ENCODE results near the gene FAM174C.
"Not testable (repeated sequence)": the region's sequence is repeated elsewhere in the genome, so short reads cannot be mapped to it uniquely, and the experiment has no call there.

The FAM174C gene

DNA sequence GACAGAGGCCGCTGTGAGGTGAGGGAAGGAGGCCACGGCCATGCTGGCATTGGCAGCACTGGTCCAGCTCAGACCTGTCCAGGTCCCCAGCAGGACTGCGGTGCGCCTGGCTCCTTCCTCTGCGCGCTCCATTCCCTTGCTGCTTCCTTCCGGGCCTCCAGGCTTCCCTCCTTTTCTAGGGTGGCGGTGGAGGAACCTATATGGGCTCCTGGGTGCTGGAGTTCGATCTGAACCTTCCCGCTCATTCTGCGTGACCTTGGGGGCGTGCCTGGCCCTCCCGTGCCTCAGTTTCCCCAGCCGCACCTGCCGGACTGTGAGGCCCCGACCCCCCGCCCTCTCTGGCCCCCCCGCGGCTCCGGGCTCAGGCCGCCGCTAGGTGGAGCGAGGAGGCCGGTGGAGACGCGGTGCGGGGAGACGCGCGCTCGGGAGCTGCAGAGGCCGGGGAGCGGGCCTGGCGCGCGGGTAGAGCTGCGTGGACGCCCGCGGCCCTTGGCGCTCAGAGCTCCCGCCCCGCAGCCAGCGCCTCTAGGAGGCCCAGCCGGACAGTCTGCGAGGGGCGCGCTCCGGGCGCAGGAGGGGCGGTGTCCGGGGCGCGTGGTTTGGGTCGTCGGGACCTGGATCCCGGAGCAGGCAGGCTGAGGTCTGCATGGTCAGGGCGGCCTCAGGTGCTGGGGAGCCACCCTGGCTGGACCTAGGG, 40.3 kb downstream of the FAM174C start:
- 6% methylated on average over 48 of the region's 58 CpGs for WGBS (ENCODE audit: insufficient coverage)
- H3K4me1 ChIP-seq (ENCODE audit: control extremely low read depth in 1 of 4, control insufficient read depth in 4 of 4, insufficient read depth in 4 of 4, low read length in 3 of 4) = peaks cover 0 to 9% (median 7%) of the 10 kb centered on the region in 4 experiments
- H3K36me3 ChIP-seq (ENCODE audit: control insufficient read depth in 4 of 4, insufficient read depth in 4 of 4, low read length in 3 of 4) = no peaks in the 10 kb centered on the region
- ChIA-PET POLR2A (interaction anchor here (0.6 to 1.2 kb wide), 3 partner anchors 9 to 90 kb away, joined by 3 to 7 read pairs (median 3); no protein-coding TSS in a partner anchor), CTCF (interaction anchor here (0.6 to 5.8 kb wide), 18 partner anchors 9 to 115 kb away, joined by 3 to 33 read pairs (median 3); a partner anchor contains a TSS)
- no peak overlapping the region for H3K27ac ChIP-seq (ENCODE audit: insufficient read depth in 1 of 2, low read depth in 1 of 2, low read length in 2 of 2, poor library complexity in 1 of 2, severe bottlenecking in 2 of 2)
- DNase-seq = peak; percentile 27 to 31 (median 28)
- peak overlapping the region in 2 of 7 experiments; percentile 55 to 59 for H3K4me3 ChIP-seq (ENCODE audit: control insufficient read depth in 1 of 7, extremely low read depth in 1 of 7, insufficient read depth in 4 of 7, low read depth in 2 of 7, low read length in 6 of 7)
- H3K9me3 ChIP-seq (ENCODE audit: control extremely low read depth in 1 of 5, control insufficient read depth in 4 of 5, insufficient read depth in 2 of 5, low read depth in 1 of 5, low read length in 4 of 5) = no peaks in the 10 kb centered on the region
- peaks cover 5 to 37% (median 13%) of the 10 kb centered on the region in 5 experiments for H3K27me3 ChIP-seq (replicated peaks in 2 of 5; ENCODE audit: control insufficient read depth in 4 of 5, insufficient read depth in 5 of 5, low read length in 4 of 5)

DNA sequence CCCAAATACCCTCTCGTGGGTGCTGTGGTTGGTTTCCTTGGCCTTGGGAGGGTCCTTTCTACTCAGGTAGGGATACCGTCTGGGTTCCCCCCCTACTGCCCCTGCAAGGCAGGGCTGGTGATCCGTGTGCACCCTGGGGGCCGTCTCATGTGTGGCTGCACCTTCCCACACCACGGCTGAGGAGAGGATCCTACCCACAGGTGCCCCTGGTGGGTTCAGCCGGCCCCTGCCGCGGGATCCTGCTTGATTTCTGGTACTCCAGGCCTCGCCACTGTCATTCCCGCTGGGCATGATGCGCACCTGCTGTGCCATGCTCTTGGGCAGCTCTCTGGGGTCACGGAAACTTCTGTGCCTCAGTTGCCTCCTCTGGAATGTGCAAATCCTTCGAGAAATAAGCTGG, 41.1 kb downstream of the FAM174C start:
- Histone ChIP-seq H3K27ac (ENCODE audit: insufficient read depth in 1 of 2, low read depth in 1 of 2, low read length in 2 of 2, poor library complexity in 1 of 2, severe bottlenecking in 2 of 2) (no peak overlapping the region), H3K4me3 (ENCODE audit: control insufficient read depth in 1 of 7, extremely low read depth in 1 of 7, insufficient read depth in 4 of 7, low read depth in 2 of 7, low read length in 6 of 7) (no peak overlapping the region), H3K27me3 (replicated peaks in 2 of 5; ENCODE audit: control insufficient read depth in 4 of 5, insufficient read depth in 5 of 5, low read length in 4 of 5) (peaks cover 5 to 37% (median 13%) of the 10 kb centered on the region in 5 experiments), H3K4me1 (ENCODE audit: control extremely low read depth in 1 of 4, control insufficient read depth in 4 of 4, insufficient read depth in 4 of 4, low read length in 3 of 4) (peaks cover 0 to 9% (median 7%) of the 10 kb centered on the region in 4 experiments), H3K36me3 (ENCODE audit: control insufficient read depth in 4 of 4, insufficient read depth in 4 of 4, low read length in 3 of 4) (no peaks in the 10 kb centered on the region), H3K9me3 (ENCODE audit: control extremely low read depth in 1 of 5, control insufficient read depth in 4 of 5, insufficient read depth in 2 of 5, low read depth in 1 of 5, low read length in 4 of 5) (no peaks in the 10 kb centered on the region)
- DNase-seq = no peak
- WGBS (ENCODE audit: insufficient coverage) = 80% methylated on average over 11 of the region's 13 CpGs
- POLR2A ChIA-PET = no interaction called here
- CTCF ChIA-PET = interaction anchor here (0.8 to 5.8 kb wide), 8 partner anchors 11 to 87 kb away, joined by 3 to 33 read pairs (median 4); a partner anchor contains a TSS

DNA sequence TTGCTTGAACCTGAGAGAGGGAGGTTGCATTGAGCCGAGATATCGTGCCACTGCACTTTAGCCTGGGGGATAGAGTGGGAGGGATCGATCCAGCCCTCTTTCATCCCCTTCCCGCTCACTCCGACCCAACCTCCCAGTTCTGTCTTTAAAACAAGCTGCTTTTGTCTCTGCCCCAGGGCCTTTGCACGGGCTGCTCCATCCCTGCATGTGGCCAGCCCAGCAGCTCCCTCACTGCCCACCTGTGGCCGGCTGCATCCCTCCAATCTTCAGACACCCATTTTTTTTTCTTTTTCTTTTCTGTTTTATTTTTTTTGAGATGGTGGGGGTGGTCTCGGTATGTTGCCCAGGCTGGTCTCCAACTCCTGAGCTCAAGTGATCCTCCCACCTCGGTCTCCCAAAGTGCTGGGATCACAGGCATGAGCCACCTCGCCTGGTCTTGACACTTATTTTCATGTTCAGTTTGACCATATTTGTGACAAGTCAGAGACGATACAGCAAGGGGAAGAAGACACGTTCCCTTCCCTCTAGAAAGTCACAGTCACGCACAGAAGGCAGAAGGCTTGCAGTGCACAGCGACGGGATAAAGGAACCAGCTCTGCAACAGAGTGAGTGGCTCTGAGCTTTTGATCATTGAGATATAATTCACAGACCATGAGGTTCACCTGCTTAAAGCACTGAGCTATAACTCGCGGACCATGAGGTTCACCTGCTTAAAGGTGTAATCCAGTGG, 42.1 kb downstream of the FAM174C start:
- POLR2A ChIA-PET = no interaction called here
- DNase-seq = peak in 1 of 3 donors; percentile 23
- H3K27me3 ChIP-seq (replicated peaks in 2 of 5; ENCODE audit: control insufficient read depth in 4 of 5, insufficient read depth in 5 of 5, low read length in 4 of 5) = peaks cover 5 to 37% (median 14%) of the 10 kb centered on the region in 5 experiments

DNA sequence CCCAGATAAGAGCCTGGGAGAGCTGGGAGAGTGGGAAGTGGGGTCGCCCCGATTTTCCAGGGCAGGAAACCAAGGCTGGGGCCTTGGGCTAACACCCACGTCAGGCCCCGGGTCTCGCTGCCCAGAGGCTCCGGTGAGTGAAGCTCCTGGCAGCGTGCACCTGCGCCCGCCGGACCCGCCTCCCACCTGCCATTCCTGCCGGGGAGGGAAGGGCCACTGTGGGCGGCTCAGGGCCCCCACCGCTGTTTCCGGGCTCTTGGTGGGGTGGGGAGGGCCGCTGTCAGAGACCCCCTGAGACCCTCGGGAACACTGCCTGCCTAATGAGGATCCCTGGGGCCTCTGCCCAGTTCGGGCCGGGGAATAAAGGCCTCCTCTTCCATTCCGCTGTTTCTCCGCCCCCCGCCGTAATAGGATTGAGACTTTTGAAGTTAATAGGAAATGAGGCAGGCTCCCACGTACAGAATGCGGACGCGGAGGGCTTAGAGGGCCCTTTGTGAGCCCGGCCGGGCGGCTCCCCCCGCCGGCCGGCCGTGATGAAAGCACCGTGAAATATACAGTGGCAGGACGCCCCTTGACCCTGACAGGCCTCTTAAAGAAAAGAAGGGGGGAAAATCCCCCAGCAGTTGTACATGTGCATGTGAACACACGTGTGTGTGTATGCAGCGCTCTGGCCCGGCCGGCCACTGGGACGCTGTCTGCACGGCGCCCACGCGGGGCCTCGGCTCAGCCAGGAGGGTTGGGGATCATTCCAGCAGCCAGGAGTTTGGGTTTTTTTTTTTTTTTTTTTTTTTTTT, 43.5 kb downstream of the FAM174C start:
- Histone ChIP-seq H3K4me1 (ENCODE audit: control extremely low read depth in 1 of 4, control insufficient read depth in 4 of 4, insufficient read depth in 4 of 4, low read length in 3 of 4) (peaks cover 0 to 9% (median 7%) of the 10 kb centered on the region in 4 experiments), H3K27ac (ENCODE audit: insufficient read depth in 1 of 2, low read depth in 1 of 2, low read length in 2 of 2, poor library complexity in 1 of 2, severe bottlenecking in 2 of 2) (no peak overlapping the region), H3K36me3 (ENCODE audit: control insufficient read depth in 4 of 4, insufficient read depth in 4 of 4, low read length in 3 of 4) (no peaks in the 10 kb centered on the region), H3K4me3 (ENCODE audit: control insufficient read depth in 1 of 7, extremely low read depth in 1 of 7, insufficient read depth in 4 of 7, low read depth in 2 of 7, low read length in 6 of 7) (no peak overlapping the region), H3K9me3 (ENCODE audit: control extremely low read depth in 1 of 5, control insufficient read depth in 4 of 5, insufficient read depth in 2 of 5, low read depth in 1 of 5, low read length in 4 of 5) (no peaks in the 10 kb centered on the region), H3K27me3 (replicated peaks in 2 of 5; ENCODE audit: control insufficient read depth in 4 of 5, insufficient read depth in 5 of 5, low read length in 4 of 5) (peaks cover 5 to 38% (median 16%) of the 10 kb centered on the region in 5 experiments)
- 76% methylated on average over 18 of the region's 46 CpGs for WGBS (ENCODE audit: insufficient coverage)
- ChIA-PET POLR2A (no interaction called here), CTCF (interaction anchor here (0.7 to 5.8 kb wide), 3 partner anchors 19 to 53 kb away, joined by 3 to 33 read pairs (median 5); no protein-coding TSS in a partner anchor)
- no peak for DNase-seq

More for the DNA sequence above, 42.1 kb downstream of the FAM174C start:
- Histone ChIP-seq H3K4me1 (ENCODE audit: control extremely low read depth in 1 of 4, control insufficient read depth in 4 of 4, insufficient read depth in 4 of 4, low read length in 3 of 4) (peaks cover 0 to 9% (median 7%) of the 10 kb centered on the region in 4 experiments), H3K9me3 (ENCODE audit: control extremely low read depth in 1 of 5, control insufficient read depth in 4 of 5, insufficient read depth in 2 of 5, low read depth in 1 of 5, low read length in 4 of 5) (no peaks in the 10 kb centered on the region), H3K4me3 (ENCODE audit: control insufficient read depth in 1 of 7, extremely low read depth in 1 of 7, insufficient read depth in 4 of 7, low read depth in 2 of 7, low read length in 6 of 7) (no peak overlapping the region), H3K36me3 (ENCODE audit: control insufficient read depth in 4 of 4, insufficient read depth in 4 of 4, low read length in 3 of 4) (no peaks in the 10 kb centered on the region), H3K27ac (ENCODE audit: insufficient read depth in 1 of 2, low read depth in 1 of 2, low read length in 2 of 2, poor library complexity in 1 of 2, severe bottlenecking in 2 of 2) (no peak overlapping the region)
- CTCF ChIA-PET = interaction anchor here (0.8 to 5.8 kb wide), 6 partner anchors 9 to 86 kb away, joined by 3 to 33 read pairs (median 5); no protein-coding TSS in a partner anchor
- WGBS (ENCODE audit: insufficient coverage) = 74% methylated on average over 11 of the region's 17 CpGs

DNA sequence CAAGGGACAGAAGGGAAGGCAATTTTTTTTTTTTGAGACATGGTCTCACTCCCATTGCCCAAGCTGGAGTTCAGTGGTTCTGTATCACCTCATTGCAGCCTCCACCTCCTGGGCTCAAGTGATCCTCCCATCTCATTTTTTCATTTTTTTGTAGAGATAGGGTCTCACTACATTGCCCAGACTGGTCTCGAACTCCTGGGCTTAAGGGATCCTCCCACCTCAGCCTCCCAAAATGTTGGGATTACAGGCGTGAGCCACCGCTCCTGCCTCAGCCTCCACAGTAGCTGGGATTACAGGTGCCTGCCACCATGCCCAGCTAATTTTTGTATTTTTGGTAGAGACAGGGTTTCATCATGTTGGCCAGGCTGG, 44.9 kb downstream of the FAM174C start:
- H3K27ac ChIP-seq (ENCODE audit: insufficient read depth in 1 of 2, low read depth in 1 of 2, low read length in 2 of 2, poor library complexity in 1 of 2, severe bottlenecking in 2 of 2); DNase-seq; POLR2A ChIA-PET; H3K9me3 ChIP-seq (ENCODE audit: control extremely low read depth in 1 of 5, control insufficient read depth in 4 of 5, insufficient read depth in 2 of 5, low read depth in 1 of 5, low read length in 4 of 5); H3K36me3 ChIP-seq (ENCODE audit: control insufficient read depth in 4 of 4, insufficient read depth in 4 of 4, low read length in 3 of 4); H3K4me3 ChIP-seq (ENCODE audit: control insufficient read depth in 1 of 7, extremely low read depth in 1 of 7, insufficient read depth in 4 of 7, low read depth in 2 of 7, low read length in 6 of 7): not testable (repeated sequence)
- peaks cover 5 to 52% (median 21%) of the 10 kb centered on the region in 5 experiments for H3K27me3 ChIP-seq (replicated peaks in 2 of 5; ENCODE audit: control insufficient read depth in 4 of 5, insufficient read depth in 5 of 5, low read length in 4 of 5)
- peaks cover 0 to 17% (median 15%) of the 10 kb centered on the region in 4 experiments for H3K4me1 ChIP-seq (ENCODE audit: control extremely low read depth in 1 of 4, control insufficient read depth in 4 of 4, insufficient read depth in 4 of 4, low read length in 3 of 4)
- 100% methylated on average over 1 of the region's 3 CpGs for WGBS (ENCODE audit: insufficient coverage)
- CTCF ChIA-PET = interaction anchor here (1.0 to 1.7 kb wide), 3 partner anchors 9 to 50 kb away, joined by 3 to 5 read pairs (median 4); no protein-coding TSS in a partner anchor

DNA sequence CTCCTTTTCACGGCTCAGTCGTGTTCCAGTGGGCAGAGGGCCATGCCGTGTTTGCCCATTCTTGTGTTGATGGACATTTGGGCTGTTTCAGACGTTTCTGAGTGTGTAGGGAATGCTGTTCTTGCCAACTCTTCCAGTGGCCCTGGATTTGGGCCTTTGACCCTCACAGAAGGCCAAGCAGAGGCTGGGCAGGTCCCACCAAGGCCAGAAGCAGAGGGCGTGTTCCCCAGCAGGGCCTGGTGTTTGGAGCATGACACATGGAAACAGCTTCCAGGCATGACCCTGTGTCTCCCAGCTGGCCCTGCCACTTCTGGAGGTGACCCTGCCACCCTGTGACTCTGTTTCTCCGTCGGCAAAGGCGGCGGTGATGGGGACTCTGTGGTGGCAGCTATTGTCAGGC, 46.2 kb downstream of the FAM174C start:
- 96% methylated on average over 9 of the region's 9 CpGs for WGBS (ENCODE audit: insufficient coverage)
- peaks cover 5 to 54% (median 23%) of the 10 kb centered on the region in 5 experiments for H3K27me3 ChIP-seq (replicated peaks in 2 of 5; ENCODE audit: control insufficient read depth in 4 of 5, insufficient read depth in 5 of 5, low read length in 4 of 5)
- no peaks in the 10 kb centered on the region for H3K9me3 ChIP-seq (ENCODE audit: control extremely low read depth in 1 of 5, control insufficient read depth in 4 of 5, insufficient read depth in 2 of 5, low read depth in 1 of 5, low read length in 4 of 5)
- no peaks in the 10 kb centered on the region for H3K36me3 ChIP-seq (ENCODE audit: control insufficient read depth in 4 of 4, insufficient read depth in 4 of 4, low read length in 3 of 4)
- POLR2A ChIA-PET = no interaction called here
- H3K4me1 ChIP-seq (ENCODE audit: control extremely low read depth in 1 of 4, control insufficient read depth in 4 of 4, insufficient read depth in 4 of 4, low read length in 3 of 4) = peaks cover 0 to 12% (median 10%) of the 10 kb centered on the region in 4 experiments
- DNase-seq = no peak
- no peak overlapping the region for H3K27ac ChIP-seq (ENCODE audit: insufficient read depth in 1 of 2, low read depth in 1 of 2, low read length in 2 of 2, poor library complexity in 1 of 2, severe bottlenecking in 2 of 2)
- H3K4me3 ChIP-seq (ENCODE audit: control insufficient read depth in 1 of 7, extremely low read depth in 1 of 7, insufficient read depth in 4 of 7, low read depth in 2 of 7, low read length in 6 of 7) = no peak overlapping the region
- CTCF ChIA-PET = interaction anchor here (1.0 kb wide), 1 partner anchor 10 kb away, joined by 3 read pairs; no protein-coding TSS in a partner anchor
